Activated CD4-positive, alpha-beta T cell treated with anti-CD3 and anti-CD28 coated beads, Interleukin-2, amount 10 ng/mL, durations not matched to agents 24 days and 14 days (primary cell): ENCODE results near the gene PTK6. TPM values are rescaled to one million over a fixed set of nuclear protein-coding genes. Genes with fewer than 3 reads are reported as not detected.
"Not testable (repeated sequence)": the region's sequence is repeated elsewhere in the genome, so short reads cannot be mapped to it uniquely, and the experiment has no call there.

Source experiments
- DNase-seq: peaks from one replicate; pipeline ENCODE4 v3.0.0; 2022
- H3K27ac Mint-ChIP-seq: one replicate; pipeline ENCODE4 v1.8.0; 2022; ENCODE audit warnings: mild to moderate bottlenecking, mixed read lengths
- H3K27me3 Mint-ChIP-seq: one replicate; pipeline ENCODE4 v1.8.0; 2022; ENCODE audit warnings: mixed read lengths
- H3K36me3 Mint-ChIP-seq: one replicate; pipeline ENCODE4 v1.8.0; 2022; ENCODE audit warnings: low read depth, mild to moderate bottlenecking, mixed read lengths
- H3K4me1 Mint-ChIP-seq: one replicate; pipeline ENCODE4 v1.8.0; 2021; ENCODE audit warnings: mixed read lengths
- H3K4me3 Mint-ChIP-seq: one replicate; pipeline ENCODE4 v1.8.0; 2022; ENCODE audit warnings: mild to moderate bottlenecking, moderate library complexity, mixed read lengths
- H3K9me3 Mint-ChIP-seq: one replicate; pipeline ENCODE4 v1.8.0; 2021; ENCODE audit warnings: mixed read lengths
- intact Hi-C: fragments of 100-400 bp; cut with micrococcal nuclease; formaldehyde crosslinking; loops from one replicate; pipeline ENCODE4 v1.15.1; 2023
- total RNA-seq: library from RNA; stranded (reverse); gene quantifications from 2 replicates; pipeline ENCODE4 v1.2.3, GENCODE V29; 2022

Gene PTK6
- total RNA-seq, 1 donor from 2014 or later, result 0.35 TPM

DNA sequence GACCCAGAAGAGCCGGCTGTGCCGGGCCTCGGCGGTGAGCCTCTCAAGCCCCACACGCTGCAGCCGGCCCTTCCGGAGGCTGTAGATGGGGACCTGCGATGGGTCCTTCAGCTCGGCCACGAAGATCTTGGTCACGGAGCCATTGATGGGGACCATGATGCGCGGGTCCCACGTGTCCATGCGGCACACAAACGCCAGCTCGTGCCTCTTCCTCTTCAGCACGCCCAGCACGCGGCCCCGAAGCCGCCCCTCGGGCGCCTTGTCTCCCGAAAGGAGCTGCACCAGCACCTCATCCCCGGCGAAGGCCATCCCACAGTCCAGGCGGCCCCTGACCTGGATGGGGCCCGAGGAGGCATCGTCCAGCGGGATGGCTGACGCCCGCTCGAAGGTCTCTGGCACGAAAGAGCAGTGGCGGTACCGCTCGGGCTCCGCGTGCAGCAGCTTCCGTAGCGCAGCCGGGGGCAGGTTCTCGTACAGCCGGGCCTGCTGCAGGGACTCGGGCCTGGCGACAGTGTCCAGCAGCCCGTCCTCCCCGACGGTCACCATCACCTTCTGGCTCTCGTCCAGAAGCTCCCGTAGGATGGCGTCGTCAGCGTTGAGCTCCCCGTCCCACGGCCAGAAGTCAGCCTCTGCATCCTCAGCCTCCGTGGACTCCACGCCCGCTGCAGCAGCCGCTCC, 28.0 kb upstream of the PTK6 start:
- intact Hi-C loops, result no loop called here
- Mint-ChIP-seq H3K4me3 (no peak overlapping the region), H3K9me3 (no peaks in the 10 kb centered on the region), H3K4me1 (peaks cover 19% of the 10 kb centered on the region), H3K36me3 (peaks cover 24% of the 10 kb centered on the region), H3K27me3 (no peaks in the 10 kb centered on the region), H3K27ac (no peak overlapping the region)
- no peak for DNase-seq

GRCh38 chr20:63564036-63564810, 27.0 kb upstream of the PTK6 start:
- Mint-ChIP-seq H3K4me3 (no peak overlapping the region), H3K27ac (no peak overlapping the region), H3K27me3 (no peaks in the 10 kb centered on the region), H3K36me3 (peaks cover 21% of the 10 kb centered on the region), H3K4me1 (peaks cover 14% of the 10 kb centered on the region), H3K9me3 (no peaks in the 10 kb centered on the region)
- DNase-seq, result no peak
- intact Hi-C loops, result no loop called here

DNA sequence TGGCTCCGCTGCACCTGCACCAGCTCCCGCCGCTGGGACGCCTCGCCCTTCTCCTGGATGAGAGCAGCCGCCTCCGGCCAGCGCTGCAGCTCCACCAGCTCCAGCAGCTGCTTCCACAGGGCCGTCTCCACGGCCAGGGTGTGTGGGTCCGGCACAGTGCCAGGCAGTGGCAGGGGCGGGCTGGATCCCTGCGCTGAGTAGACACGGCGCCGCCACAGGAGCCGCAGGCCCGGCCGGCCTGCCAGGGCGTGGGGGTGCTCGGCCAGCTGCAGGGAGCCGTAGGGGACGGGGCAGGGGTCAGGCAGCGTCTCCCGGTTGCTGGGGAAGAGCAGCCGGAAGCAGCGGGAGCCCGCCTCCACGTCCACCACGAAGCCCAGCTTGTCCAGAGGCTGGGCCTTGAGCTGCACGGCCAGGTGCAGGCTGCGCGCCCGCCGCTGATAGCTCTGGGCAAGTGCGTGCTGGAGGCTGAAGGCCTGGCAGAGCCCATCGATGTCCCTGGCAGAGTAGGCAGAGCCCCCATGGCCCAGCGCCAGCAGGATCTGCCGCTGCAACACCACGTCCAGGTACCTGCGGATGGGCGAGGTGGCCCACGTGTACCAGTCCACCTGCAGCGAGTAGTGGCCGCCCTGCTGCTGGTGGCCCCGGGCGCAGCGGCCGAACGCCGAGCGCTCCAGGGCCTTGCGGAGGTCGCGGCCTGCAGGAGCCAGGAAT, 26.2 kb upstream of the PTK6 start:
- DNase-seq, result no peak
- Mint-ChIP-seq H3K27me3 (no peaks in the 10 kb centered on the region), H3K36me3 (peaks cover 24% of the 10 kb centered on the region), H3K27ac (no peak overlapping the region), H3K4me1 (peaks cover 10% of the 10 kb centered on the region), H3K9me3 (no peaks in the 10 kb centered on the region), H3K4me3 (no peak overlapping the region)
- intact Hi-C loops, result no loop called here

- H3K27ac Mint-ChIP-seq, result no peak overlapping the region
- H3K4me1 Mint-ChIP-seq, result peaks cover 4% of the 10 kb centered on the region
- DNase-seq, result no peak
- intact Hi-C loops, result no loop called here
- H3K27me3 Mint-ChIP-seq, result no peaks in the 10 kb centered on the region
- H3K36me3 Mint-ChIP-seq, result peaks cover 22% of the 10 kb centered on the region
- H3K9me3 Mint-ChIP-seq, result no peaks in the 10 kb centered on the region
- H3K4me3 Mint-ChIP-seq, result no peak overlapping the region
Measured at GRCh38 chr20:63562461-63563224, 25.5 kb upstream of the PTK6 start.

GRCh38 chr20:63561624-63562396, 24.6 kb upstream of the PTK6 start:
- DNase-seq, result no peak
- Mint-ChIP-seq H3K27ac (no peak overlapping the region), H3K4me3 (no peak overlapping the region), H3K9me3 (no peaks in the 10 kb centered on the region), H3K27me3 (no peaks in the 10 kb centered on the region), H3K36me3 (peaks cover 27% of the 10 kb centered on the region), H3K4me1 (no peaks in the 10 kb centered on the region)
- intact Hi-C loops, result no loop called here

DNA sequence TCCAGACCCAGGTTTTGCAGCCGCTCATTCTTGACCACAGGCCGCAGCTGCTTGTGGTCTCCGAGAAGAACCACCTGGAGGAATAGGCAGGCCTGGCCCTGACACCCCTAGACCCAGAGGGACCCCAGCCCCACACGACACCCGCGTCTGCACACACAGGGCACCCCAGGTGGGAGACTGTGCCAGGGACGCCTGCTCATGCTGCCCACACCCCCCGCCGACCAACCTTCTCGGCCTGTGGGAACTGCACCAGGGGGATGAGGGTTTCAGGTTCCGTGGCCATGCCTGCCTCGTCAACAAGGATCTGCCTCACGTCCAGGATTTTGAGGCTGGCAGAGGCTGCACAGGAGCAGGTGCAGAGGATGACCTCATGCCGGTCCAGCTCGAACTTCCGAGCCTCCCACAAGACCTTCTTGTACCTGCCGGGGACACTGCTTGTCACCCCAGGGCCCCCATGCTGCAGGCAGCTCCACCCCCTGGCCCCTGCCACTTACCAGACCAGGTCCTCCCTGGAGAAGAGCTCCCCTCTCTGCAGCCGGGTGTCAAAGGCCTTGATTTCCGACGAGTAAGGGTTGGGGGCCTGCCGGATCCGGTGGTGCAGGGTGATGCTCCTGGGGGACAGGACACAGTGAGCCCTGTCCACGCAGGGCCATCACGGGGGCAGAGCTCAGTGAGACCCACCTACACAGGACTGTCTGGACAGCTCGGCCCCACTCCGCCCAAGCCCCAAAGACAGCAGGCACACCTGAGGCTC, 23.9 kb upstream of the PTK6 start:
- no peak overlapping the region for H3K4me3 Mint-ChIP-seq
- H3K36me3 Mint-ChIP-seq, result peaks cover 27% of the 10 kb centered on the region
- no peak overlapping the region for H3K27ac Mint-ChIP-seq
- H3K9me3 Mint-ChIP-seq, result no peaks in the 10 kb centered on the region
- intact Hi-C loops, result no loop called here
- H3K4me1 Mint-ChIP-seq, result no peaks in the 10 kb centered on the region
- DNase-seq, result no peak
- no peaks in the 10 kb centered on the region for H3K27me3 Mint-ChIP-seq

- no peak overlapping the region for H3K4me3 Mint-ChIP-seq
- H3K4me1 Mint-ChIP-seq, result no peaks in the 10 kb centered on the region
- intact Hi-C loops, result no loop called here
- H3K27me3 Mint-ChIP-seq, result no peaks in the 10 kb centered on the region
- peak overlapping the region; percentile 56 for H3K27ac Mint-ChIP-seq
- H3K9me3 Mint-ChIP-seq, result no peaks in the 10 kb centered on the region
- H3K36me3 Mint-ChIP-seq, result peaks cover 21% of the 10 kb centered on the region
- DNase-seq, result no peak
Measured at GRCh38 chr20:63560333-63560805, 23.2 kb upstream of the PTK6 start.

DNA sequence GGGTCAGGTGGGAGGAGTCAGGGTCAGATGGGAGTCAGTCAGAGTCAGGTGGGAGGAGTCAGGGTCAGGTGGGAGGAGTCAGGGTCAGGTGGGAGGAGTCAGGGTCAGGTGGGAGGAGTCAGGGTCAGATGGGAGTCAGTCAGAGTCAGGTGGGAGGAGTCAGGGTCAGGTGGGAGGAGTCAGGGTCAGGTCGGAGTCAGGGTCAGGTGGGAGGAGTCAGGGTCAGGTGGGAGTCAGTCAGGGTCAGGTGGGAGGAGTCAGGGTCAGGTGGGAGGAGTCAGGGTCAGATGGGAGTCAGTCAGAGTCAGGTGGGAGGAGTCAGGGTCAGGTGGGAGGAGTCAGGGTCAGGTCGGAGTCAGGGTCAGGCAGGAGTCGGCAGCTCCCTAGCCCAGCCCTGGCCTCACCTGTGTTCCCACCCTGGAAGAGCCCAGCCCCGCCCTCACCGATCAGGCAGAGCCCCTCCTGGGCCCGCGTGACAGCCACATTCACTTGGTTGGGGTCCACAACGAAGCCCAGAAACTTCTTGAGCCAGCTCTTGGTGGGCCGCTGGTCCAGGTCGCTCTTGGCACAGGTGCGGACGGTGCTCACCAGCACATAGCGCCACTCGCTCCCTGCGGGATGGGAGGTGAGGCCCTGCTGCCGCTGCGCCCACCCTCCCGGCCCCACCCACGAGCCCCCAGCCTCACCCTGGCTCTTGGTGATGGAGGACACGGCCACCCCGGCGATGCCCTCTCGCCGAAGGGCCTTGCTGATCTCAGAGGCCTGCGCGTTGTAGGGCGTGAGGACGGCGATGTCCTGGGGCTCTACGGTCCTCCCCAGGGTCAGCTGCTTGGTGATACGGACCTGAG, 22.5 kb upstream of the PTK6 start:
- H3K27me3 Mint-ChIP-seq, H3K9me3 Mint-ChIP-seq, H3K4me3 Mint-ChIP-seq, intact Hi-C loops, H3K4me1 Mint-ChIP-seq, DNase-seq, H3K27ac Mint-ChIP-seq: not testable (repeated sequence)
- H3K36me3 Mint-ChIP-seq, result peaks cover 21% of the 10 kb centered on the region

GRCh38 chr20:63558804-63559484, 21.8 kb upstream of the PTK6 start:
- Mint-ChIP-seq H3K27ac (no peak overlapping the region), H3K9me3 (no peaks in the 10 kb centered on the region), H3K4me1 (no peaks in the 10 kb centered on the region), H3K4me3 (no peak overlapping the region), H3K36me3 (peaks cover 20% of the 10 kb centered on the region), H3K27me3 (no peaks in the 10 kb centered on the region)
- DNase-seq, result no peak
- intact Hi-C loops, result no loop called here

GRCh38 chr20:63557481-63557891, 20.3 kb upstream of the PTK6 start:
- Mint-ChIP-seq H3K36me3 (peaks cover 20% of the 10 kb centered on the region), H3K4me3 (no peak overlapping the region), H3K27ac (no peak overlapping the region), H3K9me3 (no peaks in the 10 kb centered on the region), H3K4me1 (peaks cover 7% of the 10 kb centered on the region), H3K27me3 (no peaks in the 10 kb centered on the region)
- intact Hi-C loops, result no loop called here
- DNase-seq, result no peak

GRCh38 chr20:63556873-63557478, 19.8 kb upstream of the PTK6 start:
- H3K27ac Mint-ChIP-seq, result no peak overlapping the region
- intact Hi-C loops, result no loop called here
- H3K4me1 Mint-ChIP-seq, result peaks cover 10% of the 10 kb centered on the region
- H3K27me3 Mint-ChIP-seq, result no peaks in the 10 kb centered on the region
- DNase-seq, result no peak
- no peak overlapping the region for H3K4me3 Mint-ChIP-seq
- peaks cover 20% of the 10 kb centered on the region for H3K36me3 Mint-ChIP-seq
- no peaks in the 10 kb centered on the region for H3K9me3 Mint-ChIP-seq
